ENCODE data around the gene KRT34. TPM values are rescaled to one million over a fixed set of nuclear protein-coding genes. Genes with fewer than 3 reads are reported as not detected.
A peak's percentile ranks its signal among the peaks of the same experiment; 100 is the strongest.

Gene KRT34
- total RNA-seq, 2 experiments from 2014 or later: not detected

DNA sequence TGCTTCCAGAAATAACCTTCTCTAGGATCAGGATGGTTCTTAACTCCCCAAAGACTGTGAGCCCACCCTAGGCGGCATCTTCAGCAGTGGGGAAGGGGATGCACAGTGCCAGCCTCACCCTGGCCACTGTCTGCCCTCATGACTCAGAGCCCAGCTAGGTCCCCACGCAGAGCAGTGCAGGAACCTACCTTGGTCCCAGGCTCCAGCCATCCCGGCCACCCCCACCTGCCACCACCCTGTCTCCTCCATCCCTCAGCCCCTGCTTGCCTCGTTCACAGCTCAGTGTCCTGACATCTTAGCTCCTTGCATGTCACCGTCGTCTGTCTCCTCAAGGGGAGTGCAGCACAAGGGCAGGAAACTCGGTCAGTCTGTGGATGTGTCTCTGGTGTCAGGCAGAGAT, 50.5 kb downstream of the KRT34 start:
- ATAC-seq (no peak), DNase-seq (peak; percentile 28)
- no peaks in the 10 kb centered on the region for H3K27me3 Mint-ChIP-seq
- peaks cover 15% of the 10 kb centered on the region for H3K4me1 Mint-ChIP-seq
- CTCF ChIA-PET: interaction anchor here (1.4 to 1.9 kb wide), 2 partner anchors 9 to 218 kb away, joined by 5 to 6 read pairs; no protein-coding TSS in a partner anchor
- no peaks in the 10 kb centered on the region for H3K9me3 Mint-ChIP-seq (ENCODE audit: low read depth)
- H3K36me3 Mint-ChIP-seq: no peaks in the 10 kb centered on the region
- no peak overlapping the region for H3K4me3 Mint-ChIP-seq
- no peak overlapping the region for H3K27ac Mint-ChIP-seq

GRCh38 chr17:41329279-41329948, 52.7 kb downstream of the KRT34 start:
- H3K27ac Mint-ChIP-seq: no peak overlapping the region
- no peak overlapping the region for H3K4me3 Mint-ChIP-seq
- ATAC-seq (peak; percentile 23), DNase-seq (peak; percentile 44)
- no peaks in the 10 kb centered on the region for H3K36me3 Mint-ChIP-seq
- no peaks in the 10 kb centered on the region for H3K9me3 Mint-ChIP-seq (ENCODE audit: low read depth)
- H3K27me3 Mint-ChIP-seq: no peaks in the 10 kb centered on the region
- peaks cover 9% of the 10 kb centered on the region for H3K4me1 Mint-ChIP-seq
- CTCF ChIA-PET: interaction anchor here (0.9 to 1.7 kb wide), 5 partner anchors 8 to 106 kb away, joined by 3 to 6 read pairs (median 4); partner anchors contain the start of gene KRTAP16-1

- no peaks in the 10 kb centered on the region for H3K27me3 Mint-ChIP-seq
- H3K36me3 Mint-ChIP-seq: no peaks in the 10 kb centered on the region
- CTCF ChIA-PET: interaction anchor here (0.7 to 1.7 kb wide), 3 partner anchors 9 to 20 kb away, joined by 3 to 6 read pairs (median 4); partner anchors contain the start of gene KRTAP16-1
- H3K27ac Mint-ChIP-seq: no peak overlapping the region
- peaks cover 5% of the 10 kb centered on the region for H3K4me1 Mint-ChIP-seq
- DNase-seq: peak; percentile 31
- H3K4me3 Mint-ChIP-seq: no peak overlapping the region
- ATAC-seq: no peak
- H3K9me3 Mint-ChIP-seq (ENCODE audit: low read depth): no peaks in the 10 kb centered on the region
Observed at GRCh38 chr17:41328207-41328606, 53.9 kb downstream of the KRT34 start.

Other genes with a start within 250 kb of the KRT34 start
- not detected for gene KRTAP4-6, start 241.8 kb downstream of the KRT34 start, total RNA-seq
- not detected for gene KRTAP4-5, start 232.5 kb downstream of the KRT34 start, total RNA-seq
- not detected for gene KRTAP4-4, start 221.6 kb downstream of the KRT34 start, total RNA-seq
- gene KRTAP4-3, start 214.1 kb downstream of the KRT34 start, total RNA-seq: not detected
- gene KRTAP4-2, start 204.1 kb downstream of the KRT34 start, total RNA-seq: not detected
- gene KRTAP4-1, start 197.4 kb downstream of the KRT34 start, total RNA-seq: not detected
- gene KRTAP9-1, start 192.4 kb downstream of the KRT34 start, total RNA-seq: not detected
- not detected for gene KRTAP9-2, start 155.7 kb downstream of the KRT34 start, total RNA-seq
- gene KRTAP9-3, start 149.9 kb downstream of the KRT34 start, total RNA-seq: not detected
- not detected for gene KRTAP9-8, start 144.3 kb downstream of the KRT34 start, total RNA-seq
- not detected for gene KRTAP9-4, start 132.6 kb downstream of the KRT34 start, total RNA-seq
- not detected for gene KRTAP9-9, start 126.9 kb downstream of the KRT34 start, total RNA-seq
- gene KRTAP9-6, start 116.9 kb downstream of the KRT34 start, total RNA-seq: not detected
- gene KRTAP9-7, start 106.6 kb downstream of the KRT34 start, total RNA-seq: not detected
- not detected for gene KRTAP29-1, start 79.5 kb downstream of the KRT34 start, total RNA-seq
- not detected for gene KRTAP16-1, start 73.0 kb downstream of the KRT34 start, total RNA-seq
- not detected for gene KRTAP17-1, start 66.6 kb downstream of the KRT34 start, total RNA-seq
- not detected for gene KRT33A, start 31.5 kb downstream of the KRT34 start, total RNA-seq
- not detected for gene KRT33B, start 12.5 kb downstream of the KRT34 start, total RNA-seq
- gene KRT31, start 15.3 kb upstream of the KRT34 start, total RNA-seq: not detected
- gene KRT37, start 42.3 kb upstream of the KRT34 start, total RNA-seq: not detected
- gene KRT38, start 58.7 kb upstream of the KRT34 start, total RNA-seq: not detected
- not detected for gene KRT32, start 85.1 kb upstream of the KRT34 start, total RNA-seq
- not detected for gene KRT35, start 98.8 kb upstream of the KRT34 start, total RNA-seq
- gene KRT36, start 107.6 kb upstream of the KRT34 start, total RNA-seq: not detected
- gene KRT13, start 123.3 kb upstream of the KRT34 start, total RNA-seq: not detected
- gene KRT15, start 136.6 kb upstream of the KRT34 start, total RNA-seq: not detected
- not detected for gene KRT19, start 146.0 kb upstream of the KRT34 start, total RNA-seq
- not detected for gene KRT9, start 189.8 kb upstream of the KRT34 start, total RNA-seq
- not detected for gene KRT14, start 204.6 kb upstream of the KRT34 start, total RNA-seq
- gene KRT16, start 230.5 kb upstream of the KRT34 start, total RNA-seq: not detected
- gene KRT17, start 242.3 kb upstream of the KRT34 start, total RNA-seq: under 1 TPM in 1 of 2 experiments, not detected in 1; 0.80 TPM

Data from activated CD8-positive, alpha-beta memory T cell treated with anti-CD3 and anti-CD28 coated beads, Interleukin-2, amount 10 ng/mL, durations not matched to agents 7 days and 5 days (primary cell).